Measurements from ENCODE around the gene NR3C1.
A peak's percentile ranks its signal among the peaks of the same experiment; 100 is the strongest.
"Not testable (repeated sequence)": the region's sequence is repeated elsewhere in the genome, so short reads cannot be mapped to it uniquely, and the experiment has no call there.

The NR3C1 gene

GRCh38 chr5:143337946-143338345 lies 65.5 kb downstream of the NR3C1 start:
- no peak for DNase-seq (ENCODE audit: low read depth)

GRCh38 chr5:143336485-143336884 lies 67.0 kb downstream of the NR3C1 start:
- no peak for DNase-seq (ENCODE audit: low read depth)

- DNase-seq (ENCODE audit: low read depth): no peak
Measured at GRCh38 chr5:143334903-143335302, 68.6 kb downstream of the NR3C1 start.

- DNase-seq (ENCODE audit: low read depth): not testable (repeated sequence)
Measured at GRCh38 chr5:143334380-143334779, 69.1 kb downstream of the NR3C1 start.

GRCh38 chr5:143331956-143332355 lies 71.5 kb downstream of the NR3C1 start:
- DNase-seq (ENCODE audit: low read depth): no peak

- DNase-seq (ENCODE audit: low read depth): no peak
Measured at GRCh38 chr5:143329843-143330242, 73.6 kb downstream of the NR3C1 start.

- no peak for DNase-seq (ENCODE audit: low read depth)
Measured at GRCh38 chr5:143328589-143329220, 74.8 kb downstream of the NR3C1 start.

GRCh38 chr5:143325086-143325485 lies 78.4 kb downstream of the NR3C1 start:
- DNase-seq (ENCODE audit: low read depth): not testable (repeated sequence)

GRCh38 chr5:143322931-143323630 lies 80.4 kb downstream of the NR3C1 start:
- not testable (repeated sequence) for DNase-seq (ENCODE audit: low read depth)

- DNase-seq (ENCODE audit: low read depth): no peak
Measured at GRCh38 chr5:143322176-143322575, 81.3 kb downstream of the NR3C1 start.

- no peak for DNase-seq (ENCODE audit: low read depth)
Measured at GRCh38 chr5:143319437-143320227, 83.9 kb downstream of the NR3C1 start.

- DNase-seq (ENCODE audit: low read depth): no peak
Measured at GRCh38 chr5:143318833-143319232, 84.7 kb downstream of the NR3C1 start.

- DNase-seq (ENCODE audit: low read depth): no peak
Measured at GRCh38 chr5:143318270-143318669, 85.2 kb downstream of the NR3C1 start.

- DNase-seq (ENCODE audit: low read depth): no peak
Measured at GRCh38 chr5:143316844-143317631, 86.4 kb downstream of the NR3C1 start.

- DNase-seq (ENCODE audit: low read depth): no peak
Measured at GRCh38 chr5:143316337-143316736, 87.1 kb downstream of the NR3C1 start.

GRCh38 chr5:143315929-143316328 lies 87.6 kb downstream of the NR3C1 start:
- DNase-seq (ENCODE audit: low read depth): no peak

GRCh38 chr5:143315214-143315613 lies 88.3 kb downstream of the NR3C1 start:
- DNase-seq (ENCODE audit: low read depth): no peak

GRCh38 chr5:143314659-143315058 lies 88.8 kb downstream of the NR3C1 start:
- peak; percentile 74 for DNase-seq (ENCODE audit: low read depth)

GRCh38 chr5:143314099-143314498 lies 89.4 kb downstream of the NR3C1 start:
- DNase-seq (ENCODE audit: low read depth): no peak

GRCh38 chr5:143313298-143313852 lies 90.1 kb downstream of the NR3C1 start:
- no peak for DNase-seq (ENCODE audit: low read depth)

GRCh38 chr5:143312822-143313221 lies 90.7 kb downstream of the NR3C1 start:
- DNase-seq (ENCODE audit: low read depth): no peak

GRCh38 chr5:143311955-143312354 lies 91.5 kb downstream of the NR3C1 start:
- DNase-seq (ENCODE audit: low read depth): no peak

Measured in stromal cell of bone marrow (primary cell).